IMR-90 (cell line): ENCODE measurements around the gene ARHGAP15.

Source experiments
- CTCF ChIP-seq: conservative IDR thresholded peaks from 2 replicates; pipeline ENCODE4 v1.5.1; 2012; ENCODE audit warnings: mild to moderate bottlenecking, low read depth, low read length, improper control_type of control experiment
- RAD21 ChIP-seq: IDR thresholded peaks from 2 replicates; pipeline ENCODE4 v1.6.1; 2012; ENCODE audit warnings: low read length, improper control_type of control experiment

- TF ChIP-seq CTCF (no peak), RAD21 (no peak)
Observed at GRCh38 chr2:143192716-143193115, 63.5 kb downstream of the ARHGAP15 start.
